GM13977 (cell line): ENCODE measurements around the gene MIOX.

Experiments used
- DNase-seq: peaks from one replicate; pipeline ENCODE4 v3.0.0; 2012; ENCODE audit warnings: low spot score
- in situ Hi-C: fragments of 300-500 bp; cut with MboI; formaldehyde crosslinking; loops from one replicate; pipeline ENCODE4 v1.12.0; 2022; ENCODE audit warnings: low sequenced_read_pairs, low pct_unique_long_range_greater_than_20kb, mixed read lengths, inconsistent platforms; ENCODE audit not compliant: unreplicated experiment
- TF ChIP-seq, protein P1 (sequence below): IDR thresholded peaks from 2 replicates; pipeline ENCODE4 v1.5.1; 2012; ENCODE audit warnings: mild to moderate bottlenecking, control low read depth; ENCODE audit not compliant: insufficient read depth; ENCODE audit errors: extremely low read depth, missing control alignments

The MIOX gene

DNA sequence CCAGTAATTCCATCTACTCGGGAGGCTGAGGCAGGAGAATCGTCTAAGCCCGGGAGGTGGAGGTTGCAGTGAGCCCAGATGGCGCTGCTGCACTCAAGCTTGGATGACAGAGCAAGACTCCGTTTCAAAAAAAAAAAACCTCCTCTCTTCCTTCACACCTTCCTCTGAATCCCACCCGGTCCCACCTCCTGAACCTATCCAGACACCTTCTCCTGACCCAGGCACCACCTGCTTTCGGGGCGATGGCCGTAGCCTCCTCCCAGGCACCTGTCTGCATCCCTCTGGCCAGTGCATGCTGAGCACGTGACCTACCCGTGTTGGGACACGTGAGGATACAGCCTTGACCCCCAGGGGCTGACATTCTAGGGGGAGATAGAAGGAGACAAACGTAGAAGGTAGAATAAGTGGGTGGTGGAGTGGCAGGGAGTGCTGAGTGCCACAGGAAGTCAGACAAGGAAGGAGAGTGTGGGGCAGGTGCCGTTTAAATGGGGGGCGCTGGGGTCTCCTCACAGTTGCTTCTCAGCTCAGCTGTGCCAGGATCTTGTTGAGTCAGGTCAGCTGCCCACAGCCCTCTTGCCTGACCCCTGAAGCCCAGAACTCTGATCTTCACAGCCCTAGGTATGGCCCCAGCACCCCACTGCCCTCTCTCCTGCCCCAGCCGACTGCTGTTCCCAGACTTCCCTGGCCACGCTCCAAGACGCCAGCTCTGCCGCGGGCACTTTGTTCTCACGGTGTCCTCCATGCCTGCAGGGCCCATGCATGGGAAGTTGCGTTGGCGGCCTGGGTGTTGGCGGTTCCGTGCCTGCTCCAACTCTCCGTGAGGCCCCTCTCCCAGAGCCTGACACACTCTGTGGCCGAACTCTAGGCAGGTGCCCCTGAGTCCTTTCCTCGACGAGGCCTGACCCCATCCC is 1.2 kb upstream of the MIOX start:
- in situ Hi-C loops = no loop called here
- TF ChIP-seq, protein P1, sequence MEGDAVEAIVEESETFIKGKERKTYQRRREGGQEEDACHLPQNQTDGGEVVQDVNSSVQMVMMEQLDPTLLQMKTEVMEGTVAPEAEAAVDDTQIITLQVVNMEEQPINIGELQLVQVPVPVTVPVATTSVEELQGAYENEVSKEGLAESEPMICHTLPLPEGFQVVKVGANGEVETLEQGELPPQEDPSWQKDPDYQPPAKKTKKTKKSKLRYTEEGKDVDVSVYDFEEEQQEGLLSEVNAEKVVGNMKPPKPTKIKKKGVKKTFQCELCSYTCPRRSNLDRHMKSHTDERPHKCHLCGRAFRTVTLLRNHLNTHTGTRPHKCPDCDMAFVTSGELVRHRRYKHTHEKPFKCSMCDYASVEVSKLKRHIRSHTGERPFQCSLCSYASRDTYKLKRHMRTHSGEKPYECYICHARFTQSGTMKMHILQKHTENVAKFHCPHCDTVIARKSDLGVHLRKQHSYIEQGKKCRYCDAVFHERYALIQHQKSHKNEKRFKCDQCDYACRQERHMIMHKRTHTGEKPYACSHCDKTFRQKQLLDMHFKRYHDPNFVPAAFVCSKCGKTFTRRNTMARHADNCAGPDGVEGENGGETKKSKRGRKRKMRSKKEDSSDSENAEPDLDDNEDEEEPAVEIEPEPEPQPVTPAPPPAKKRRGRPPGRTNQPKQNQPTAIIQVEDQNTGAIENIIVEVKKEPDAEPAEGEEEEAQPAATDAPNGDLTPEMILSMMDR = no peak
- no peak for DNase-seq

DNA sequence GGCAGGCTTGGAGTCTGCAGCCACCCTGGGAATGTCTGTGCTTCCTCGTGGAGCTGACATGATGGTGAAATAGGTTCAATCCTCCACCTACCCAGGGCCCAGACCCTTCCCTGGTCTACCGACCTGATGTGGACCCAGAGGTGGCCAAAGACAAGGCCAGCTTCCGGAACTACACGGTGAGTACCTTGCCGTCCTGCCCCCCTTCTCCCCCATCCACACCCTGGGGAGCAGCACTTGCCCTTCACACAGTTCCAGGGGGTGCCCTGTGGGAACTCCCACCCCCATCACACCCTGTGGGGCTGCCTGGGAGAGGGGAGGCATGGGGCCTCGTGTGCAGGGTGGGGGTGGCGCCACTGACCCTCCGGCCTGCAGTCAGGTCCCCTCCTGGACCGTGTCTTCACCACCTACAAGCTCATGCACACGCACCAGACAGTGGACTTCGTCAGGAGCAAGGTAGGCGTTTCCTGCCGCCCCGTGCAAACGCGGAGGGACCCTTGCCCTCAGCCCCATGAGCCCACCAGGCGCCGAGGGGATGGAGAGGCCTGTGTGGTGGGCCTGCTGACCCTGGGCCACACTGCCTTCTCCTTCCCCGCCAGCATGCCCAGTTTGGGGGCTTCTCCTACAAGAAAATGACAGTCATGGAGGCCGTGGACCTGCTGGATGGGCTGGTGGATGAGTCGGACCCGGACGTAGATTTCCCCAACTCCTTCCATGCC is 789 bp downstream of the MIOX start:
- in situ Hi-C loops = no loop called here

DNA sequence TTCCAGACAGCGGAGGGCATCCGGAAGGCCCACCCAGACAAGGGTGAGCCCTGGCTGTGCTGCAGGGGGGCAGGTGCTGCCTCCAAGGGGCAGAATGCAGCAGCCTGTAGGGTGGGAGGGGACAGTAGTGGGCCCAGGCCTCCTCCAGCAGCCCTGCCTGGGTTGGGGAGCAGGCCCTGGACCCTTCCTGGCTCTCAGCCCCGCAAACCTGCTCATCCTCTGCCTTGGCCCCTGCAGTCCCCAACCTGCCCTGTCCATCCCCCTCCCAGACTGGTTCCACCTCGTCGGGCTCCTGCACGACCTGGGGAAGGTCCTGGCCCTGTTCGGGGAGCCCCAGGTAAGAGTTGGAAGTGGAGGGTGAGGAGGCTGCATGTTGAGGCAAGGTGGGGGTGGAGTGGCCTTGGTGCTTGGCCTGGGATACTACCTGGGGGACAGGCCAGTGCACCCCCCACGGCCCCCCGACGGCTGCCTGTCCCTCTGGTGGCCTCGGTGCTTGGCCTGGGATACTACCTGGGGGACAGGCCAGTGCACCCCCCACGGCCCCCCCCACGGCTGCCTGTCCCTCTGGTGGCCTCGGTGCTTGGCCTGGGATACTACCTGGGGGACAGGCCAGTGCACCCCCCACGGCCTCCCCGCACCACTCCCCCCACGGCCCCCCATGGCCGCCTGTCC is 1.5 kb downstream of the MIOX start:
- no peak for DNase-seq
- TF ChIP-seq, protein P1 = no peak
- in situ Hi-C loops = no loop called here

More for the DNA sequence above, 789 bp downstream of the MIOX start:
- no peak for DNase-seq
- TF ChIP-seq, protein P1 = no peak

DNA sequence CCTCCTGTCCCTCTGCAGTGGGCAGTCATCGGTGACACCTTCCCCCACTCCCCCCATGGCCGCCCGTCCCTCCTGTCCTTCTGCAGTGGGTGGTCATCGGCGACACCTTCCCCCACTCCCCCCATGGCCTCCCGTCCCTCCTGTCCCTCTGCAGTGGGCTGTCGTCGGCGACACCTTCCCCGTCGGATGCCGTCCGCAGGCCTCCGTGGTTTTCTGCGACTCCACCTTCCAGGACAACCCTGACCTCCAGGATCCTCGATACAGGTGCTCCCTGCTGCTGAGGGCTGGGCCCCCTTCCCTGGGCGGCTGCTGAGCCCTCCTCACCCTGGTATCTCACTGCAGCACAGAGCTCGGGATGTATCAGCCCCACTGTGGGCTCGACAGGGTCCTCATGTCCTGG is 2.2 kb downstream of the MIOX start:
- TF ChIP-seq, protein P1 = no peak
- in situ Hi-C loops = no loop called here
- DNase-seq = no peak

DNA sequence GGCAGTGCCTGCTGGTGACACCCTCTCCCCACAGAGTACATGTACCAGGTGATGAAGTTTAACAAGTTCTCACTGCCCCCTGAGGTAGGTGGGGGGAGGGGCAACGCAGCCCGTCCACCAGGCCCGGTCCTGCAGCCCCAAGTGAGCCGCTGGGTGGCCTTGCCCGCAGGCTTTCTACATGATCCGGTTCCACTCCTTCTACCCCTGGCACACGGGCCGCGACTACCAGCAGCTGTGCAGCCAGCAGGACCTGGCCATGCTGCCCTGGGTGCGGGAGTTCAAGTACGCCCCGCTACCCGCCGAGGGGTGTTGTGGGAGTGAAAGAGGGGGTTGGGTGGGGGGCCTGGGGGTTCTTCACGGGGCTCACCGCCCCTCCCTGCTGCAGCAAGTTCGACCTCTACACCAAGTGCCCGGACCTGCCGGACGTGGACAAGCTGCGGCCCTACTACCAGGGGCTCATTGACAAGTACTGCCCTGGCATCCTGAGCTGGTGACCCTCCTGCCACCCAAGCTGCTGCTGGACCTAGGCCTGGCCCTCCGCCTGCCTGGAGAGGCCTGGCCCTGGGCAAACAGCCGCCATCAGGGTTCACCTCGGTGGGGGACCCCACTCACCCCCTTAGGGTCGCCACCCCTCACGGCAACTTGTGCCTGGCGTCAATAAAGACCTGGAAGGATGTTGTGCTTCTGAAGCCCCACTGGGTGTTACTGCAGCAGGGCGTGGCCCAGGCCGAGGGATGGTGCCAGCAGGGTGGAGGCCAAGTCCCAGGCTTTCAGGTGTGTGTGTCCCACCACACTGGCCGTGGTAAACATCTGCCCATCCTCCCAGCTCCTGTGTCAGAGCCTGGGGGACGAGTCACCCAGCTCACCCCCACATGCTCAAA is 2.9 kb downstream of the MIOX start:
- DNase-seq = no peak
- TF ChIP-seq, protein P1 = no peak
- in situ Hi-C loops = loop anchor here (10.0 kb wide), 1 partner anchor 235 kb away; the partner anchor contains the start of gene HDAC10
